K562 (cell line): ENCODE measurements around the gene ARL11. TPM values are rescaled to one million over a fixed set of nuclear protein-coding genes. Genes with fewer than 3 reads are reported as not detected.

Experiments
- ATAC-seq: fragments of 200-7000 bp; cut with Tn5 transposase; 3 replicates; pipeline ENCODE4 v1.9.1; 2020; ENCODE audit warnings: moderate library complexity
- BruUV-seq: library from RNA; stranded (reverse); fragments of 400-500 nt; replicated peaks from 2 replicates; lab custom pipeline; 2021; lab: Mats Ljungman, UMichigan
- CTCF ChIA-PET: fragments of 300-600 bp; formaldehyde crosslinking; extraction: SDS; loops from one replicate; lab custom pipeline; 2021; ENCODE audit warnings: low intra/inter-chr PET ratio; lab: Yijun Ruan, JAX
- POLR2A ChIA-PET: fragments of 300-600, 350-650 bp; sonication (Branson Sonifier 250); formaldehyde crosslinking; extraction: SDS; loops from one replicate; lab custom pipeline; 2021; ENCODE audit warnings: antibody characterized with exemption, inconsistent platforms; lab: Yijun Ruan, JAX
- DNase-seq, 4 experiments: peaks; one replicate each; pipeline versions ENCODE4 v3.0.0 to v3.0.0-alpha.2; 2011 to 2018; ENCODE audit warnings: low spot score in 3 of 4, mixed read lengths in 3 of 4; ENCODE audit errors: extremely low read depth in 1 of 4
- FAIRE-seq: peaks from 2 replicates; lab custom pipeline; 2011; peaks lifted over from hg19 to GRCh38; lab: Jason Lieb, UNC
- H2AFZ ChIP-seq: 2 replicates; pipeline ENCODE4 v1.6.0; 2011; ENCODE audit warnings: low read depth, low read length, control low read depth, inconsistent platforms
- H3K27ac ChIP-seq: fragments of 200-600 bp; 3 replicates; pipeline ENCODE4 v1.8.0; 2011; ENCODE audit warnings: low read depth, mild to moderate bottlenecking, control low read depth, inconsistent platforms, low read length, moderate library complexity, mixed read lengths; ENCODE audit errors: extremely low read depth
- H3K27me3 ChIP-seq, 2 experiments: fragments of 300-600 bp in 1 of 2; 2 replicates in 1 of 2; 3 replicates in 1 of 2; pipeline versions ENCODE4 v1.6.0 to v1.8.0; 2011; ENCODE audit warnings: inconsistent platforms in 2 of 2, low read length in 2 of 2, mild to moderate bottlenecking in 1 of 2, mixed read lengths in 1 of 2, moderate library complexity in 1 of 2; ENCODE audit not compliant: control insufficient read depth in 2 of 2, insufficient read depth in 2 of 2
- H3K36me3 ChIP-seq: fragments of 300-600 bp; 3 replicates; pipeline ENCODE4 v1.8.0; 2011; ENCODE audit warnings: mild to moderate bottlenecking, low read length, inconsistent platforms; ENCODE audit not compliant: control insufficient read depth, insufficient read depth
- H3K4me1 ChIP-seq, 2 experiments: fragments of 200-600 bp in 1 of 2; replicated peaks in 1 of 2; 2 replicates in 1 of 2; 3 replicates in 1 of 2; pipeline versions ENCODE4 v1.5.1 to v1.8.0; 2011; ENCODE audit warnings: inconsistent platforms in 2 of 2, low read length in 2 of 2, mild to moderate bottlenecking in 1 of 2, mixed read lengths in 1 of 2, moderate library complexity in 1 of 2; ENCODE audit not compliant: control insufficient read depth in 2 of 2, insufficient read depth in 2 of 2
- H3K4me2 ChIP-seq: 2 replicates; pipeline ENCODE4 v1.6.1; 2011; ENCODE audit warnings: low read length, control low read depth, inconsistent platforms, mixed read lengths; ENCODE audit not compliant: insufficient read depth
- H3K4me3 ChIP-seq: fragments of 200-600 bp; sonication (generic), shearing (Covaris generic); 2 replicates; pipeline ENCODE4 v1.5.1; 2016; ENCODE audit warnings: control low read depth, inconsistent platforms
- H3K79me2 ChIP-seq: fragments of 200-600 bp; 3 replicates; pipeline ENCODE4 v1.8.0; 2011; ENCODE audit warnings: low read length, inconsistent platforms; ENCODE audit not compliant: control insufficient read depth, insufficient read depth
- H3K9ac ChIP-seq, 2 experiments: 2 replicates each; pipeline versions ENCODE4 v1.6.0 to v1.6.1; 2011; ENCODE audit warnings: low read depth in 2 of 2, low read length in 2 of 2, control low read depth in 1 of 2, inconsistent platforms in 1 of 2, mild to moderate bottlenecking in 1 of 2, mixed read lengths in 1 of 2; ENCODE audit not compliant: insufficient read depth in 1 of 2
- H3K9me1 ChIP-seq: one replicate; pipeline ENCODE4 v1.6.0; 2011; ENCODE audit warnings: inconsistent platforms, mild to moderate bottlenecking, low read length, moderate library complexity; ENCODE audit not compliant: control insufficient read depth, insufficient read depth
- H3K9me3 ChIP-seq: replicated peaks from 2 replicates; pipeline ENCODE4 v1.5.1; 2011; ENCODE audit warnings: low read depth, low read length, inconsistent platforms; ENCODE audit not compliant: control insufficient read depth, insufficient read depth
- H4K20me1 ChIP-seq: replicated peaks from 2 replicates; pipeline ENCODE4 v1.6.1; 2011; ENCODE audit warnings: low read length, inconsistent platforms, mixed read lengths; ENCODE audit not compliant: control insufficient read depth, insufficient read depth
- MAZ ChIP-seq, 2 experiments: fragments of 450-650 bp in 1 of 2; sonication (generic) in 1 of 2; formaldehyde crosslinking; IDR thresholded peaks in 1 of 2; conservative IDR thresholded peaks in 1 of 2; 2 replicates each; pipeline versions ENCODE4 v1.4.0 to v1.5.0; 2020; ENCODE audit warnings: mild to moderate bottlenecking in 1 of 2, missing genetic modification reagents in 1 of 2
- POLR3G ChIP-seq: IDR thresholded peaks from 2 replicates; pipeline ENCODE4 v1.6.1; 2011; ENCODE audit not compliant: insufficient read length, insufficient replicate concordance; ENCODE audit errors: extremely low read depth
- STAT6 ChIP-seq: sonication (generic); formaldehyde crosslinking; IDR thresholded peaks from 2 replicates; pipeline ENCODE4 v1.8.1; 2023; ENCODE audit warnings: mild to moderate bottlenecking, missing genetic modification reagents
- XRCC3 ChIP-seq: fragments of 450-650 bp; IDR thresholded peaks from 2 replicates; pipeline ENCODE4 v1.6.1; 2017; ENCODE audit warnings: mild to moderate bottlenecking, moderate library complexity
- ZBTB17 ChIP-seq: fragments of 450-650 bp; formaldehyde crosslinking; IDR thresholded peaks from 2 replicates; pipeline ENCODE4 v1.4.0; 2020; ENCODE audit warnings: mild to moderate bottlenecking
- ZFX ChIP-seq: sonication (generic); formaldehyde crosslinking; IDR thresholded peaks from 2 replicates; pipeline ENCODE4 v1.8.0; 2022; ENCODE audit warnings: mild to moderate bottlenecking, missing genetic modification reagents, moderate library complexity
- ZNF77 ChIP-seq: fragments of 250-450 bp; sonication (Bioruptor Pico); IDR thresholded peaks from 2 replicates; pipeline ENCODE4 v1.5.0; 2020
- WGBS: fragments of 100-300 bp; shearing (Covaris generic); methylation state at CpG from one replicate; pipeline ENCODE4 v1.1.6; 2016; ENCODE audit warnings: low coverage, mixed read lengths; ENCODE audit not compliant: insufficient coverage; ENCODE audit errors: missing lambda C conversion rate; 5-methylcytosine and 5-hydroxymethylcytosine counted together
- in situ Hi-C: fragments of 300-500 bp; cut with MboI; formaldehyde crosslinking; loops from 4 replicates; pipeline ENCODE4 v1.15.0; 2018; ENCODE audit warnings: inconsistent platforms, mixed read lengths
- intact Hi-C: fragments of 100-400 bp; cut with micrococcal nuclease; formaldehyde crosslinking; loops from 2 replicates; pipeline ENCODE4 v1.14.2; 2022
- polyA plus RNA-seq, 8 experiments: library from polyadenylated mRNA; depleted of rRNA in 4 of 8; stranded (reverse) in 5 of 8; unstranded in 3 of 8; fragments of >200 nt; fragmentation: Nextera tagmentation in 2 of 8; fragmentation: Illumina TruSeq in 1 of 8; extraction: Ambion mirVana in 2 of 8; extraction: Trizol in 1 of 8; gene quantifications; 2 replicates each; pipeline versions ENCODE4 v1.2.1 to v1.2.3, GENCODE V29; 2011 to 2014; ENCODE audit warnings: inconsistent platforms in 1 of 8, missing spikeins in 1 of 8
- total RNA-seq, 7 experiments: library from RNA; depleted of rRNA in 6 of 7; stranded (reverse); fragments of >200 nt in 6 of 7; fragmentation: Illumina TruSeq in 2 of 7; extraction: Trizol in 2 of 7; gene quantifications; 2 replicates each; pipeline versions ENCODE4 v1.2.1 to v1.2.3, GENCODE V29; 2011 to 2021; ENCODE audit warnings: low replicate concordance in 1 of 7

Gene ARL11
- total and polyA plus RNA-seq, 9 of the 15 experiments (the other 6 are each of a cell fraction or from before 2014, with no cell fraction given) = 0.18 to 0.87 (median 0.45) TPM

DNA sequence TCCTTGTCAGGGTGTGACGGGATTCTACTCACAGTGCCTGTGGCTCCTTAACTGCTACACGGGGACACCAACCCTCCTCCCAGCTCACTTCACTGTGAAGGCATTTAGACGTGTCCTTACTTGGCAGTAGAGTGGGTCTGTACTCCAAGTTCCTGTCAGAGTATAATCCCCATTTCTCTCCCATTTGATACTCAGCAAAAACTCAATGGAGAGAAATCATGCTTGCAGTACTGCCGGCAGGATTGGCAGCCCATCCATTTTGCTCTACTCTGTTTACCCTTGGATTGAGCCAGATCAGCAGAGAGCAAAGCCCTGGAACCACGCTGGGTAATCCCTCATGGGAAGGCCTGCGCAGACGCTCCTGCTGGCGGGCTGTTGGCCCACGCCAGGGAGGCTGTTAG, 28.9 kb downstream of the ARL11 start:
- DNase-seq = no peak
- 77% methylated on average over 8 of the region's 9 CpGs for WGBS
- TF ChIP-seq ZFX (CRISPR knock-in tag) (no peak), MAZ (CRISPR knock-in tag; conservative IDR thresholded peaks at IDR 0.05 in 1 of 2, IDR thresholded peaks at IDR 0.05 in 1 of 2) (no peak), XRCC3 (no peak), STAT6 (CRISPR knock-in tag) (no peak), ZNF77 (no peak), ZBTB17 (no peak), POLR3G (no peak)
- TF ChIP-seq, all 486 proteins: peak for 0
- CTCF ChIA-PET = no interaction called here
- Histone ChIP-seq H4K20me1 (no peaks in the 10 kb centered on the region), H3K4me1 (no peaks in the 10 kb centered on the region), H3K27me3 (no peaks in the 10 kb centered on the region), H3K36me3 (peaks cover 4% of the 10 kb centered on the region; the same call in 1 of the 3 replicates), H3K4me2 (no peak overlapping the region), H2AFZ (no peak overlapping the region), H3K9me3 (no peaks in the 10 kb centered on the region), H3K79me2 (no peaks in the 10 kb centered on the region), H3K4me3 (no peak overlapping the region), H3K27ac (no peak overlapping the region), H3K9ac (no peak overlapping the region), H3K9me1 (no peaks in the 10 kb centered on the region)
- POLR2A ChIA-PET = no interaction called here
- no TSS peak for BruUV-seq
- ATAC-seq = no peak
- in situ Hi-C loops = loop anchor here (25.0 kb wide), 1 partner anchor 1405 kb away; no protein-coding TSS in a partner anchor
- FAIRE-seq = no peak
- intact Hi-C loops = no loop called here
